HG02798 (cell line): Measurements from ENCODE around the gene FOXN1.
"Not testable (repeated sequence)": the region's sequence is repeated elsewhere in the genome, so short reads cannot be mapped to it uniquely, and the experiment has no call there.

Experiments
- ATAC-seq: cut with Tn5 transposase; IDR thresholded peaks from one replicate; pipeline ENCODE4 v1.9.1; 2021; ENCODE audit warnings: mild to moderate bottlenecking; ENCODE audit not compliant: unreplicated experiment, poor library complexity

The FOXN1 gene, protein sequence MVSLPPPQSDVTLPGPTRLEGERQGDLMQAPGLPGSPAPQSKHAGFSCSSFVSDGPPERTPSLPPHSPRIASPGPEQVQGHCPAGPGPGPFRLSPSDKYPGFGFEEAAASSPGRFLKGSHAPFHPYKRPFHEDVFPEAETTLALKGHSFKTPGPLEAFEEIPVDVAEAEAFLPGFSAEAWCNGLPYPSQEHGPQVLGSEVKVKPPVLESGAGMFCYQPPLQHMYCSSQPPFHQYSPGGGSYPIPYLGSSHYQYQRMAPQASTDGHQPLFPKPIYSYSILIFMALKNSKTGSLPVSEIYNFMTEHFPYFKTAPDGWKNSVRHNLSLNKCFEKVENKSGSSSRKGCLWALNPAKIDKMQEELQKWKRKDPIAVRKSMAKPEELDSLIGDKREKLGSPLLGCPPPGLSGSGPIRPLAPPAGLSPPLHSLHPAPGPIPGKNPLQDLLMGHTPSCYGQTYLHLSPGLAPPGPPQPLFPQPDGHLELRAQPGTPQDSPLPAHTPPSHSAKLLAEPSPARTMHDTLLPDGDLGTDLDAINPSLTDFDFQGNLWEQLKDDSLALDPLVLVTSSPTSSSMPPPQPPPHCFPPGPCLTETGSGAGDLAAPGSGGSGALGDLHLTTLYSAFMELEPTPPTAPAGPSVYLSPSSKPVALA

DNA sequence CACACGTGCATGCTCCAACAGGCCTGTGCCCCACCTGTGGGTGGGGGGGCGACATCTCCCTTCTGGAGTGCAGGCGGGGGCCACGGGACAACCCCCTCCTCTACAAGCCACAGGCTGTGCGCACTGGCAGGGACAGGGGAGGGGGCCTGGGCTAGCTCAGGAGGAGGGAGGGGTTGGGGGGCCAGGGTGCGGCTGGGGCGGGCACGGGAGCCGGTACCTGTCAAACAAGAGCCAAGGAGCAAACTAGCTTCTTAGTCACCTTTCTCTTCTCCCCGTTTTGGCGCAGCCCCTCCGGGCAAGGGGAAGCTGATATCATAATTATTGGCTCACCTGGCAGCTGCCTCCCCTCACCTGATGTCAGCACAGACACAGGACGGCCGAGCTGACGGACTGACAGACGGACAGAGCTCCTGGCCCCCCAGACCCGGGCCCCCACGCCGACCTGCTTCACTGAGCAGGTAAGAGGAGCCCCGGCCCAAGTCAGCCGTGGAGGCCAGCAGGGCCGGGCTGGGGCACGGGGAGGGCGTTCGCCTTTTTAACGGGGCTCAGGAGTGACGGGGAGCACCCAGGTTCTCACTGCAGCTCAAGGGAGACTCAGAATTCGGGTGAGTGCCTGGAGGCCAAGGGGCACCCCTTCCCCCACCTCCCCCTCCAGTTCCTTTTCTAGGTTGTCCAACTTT is at the start of gene FOXN1:
TSS of gene FOXN1 (plus strand) at position 363 of the 680 bp plus-strand sequence. CDS start 17,622 bp downstream, outside the sequence.
- ATAC-seq = no peak

DNA sequence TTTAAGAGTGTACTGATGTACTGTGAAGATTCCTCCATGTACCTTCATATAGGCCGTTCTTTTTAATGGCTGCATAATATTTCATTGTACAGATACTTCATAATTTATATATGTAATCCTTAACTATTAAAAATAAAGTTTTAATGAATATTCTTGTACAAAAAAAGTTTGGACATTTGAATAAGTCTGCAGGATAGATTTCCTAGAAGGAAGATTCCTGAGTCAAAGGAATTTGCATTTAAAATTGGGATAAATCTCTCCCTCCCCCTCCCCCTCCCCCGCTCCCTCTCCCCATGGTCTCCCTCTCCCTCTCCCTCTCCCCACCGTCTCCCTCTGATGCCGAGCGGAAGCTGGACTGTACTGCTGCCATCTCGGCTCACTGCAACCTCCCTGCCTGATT is 48.3 kb upstream of the FOXN1 start:
- ATAC-seq = no peak

DNA sequence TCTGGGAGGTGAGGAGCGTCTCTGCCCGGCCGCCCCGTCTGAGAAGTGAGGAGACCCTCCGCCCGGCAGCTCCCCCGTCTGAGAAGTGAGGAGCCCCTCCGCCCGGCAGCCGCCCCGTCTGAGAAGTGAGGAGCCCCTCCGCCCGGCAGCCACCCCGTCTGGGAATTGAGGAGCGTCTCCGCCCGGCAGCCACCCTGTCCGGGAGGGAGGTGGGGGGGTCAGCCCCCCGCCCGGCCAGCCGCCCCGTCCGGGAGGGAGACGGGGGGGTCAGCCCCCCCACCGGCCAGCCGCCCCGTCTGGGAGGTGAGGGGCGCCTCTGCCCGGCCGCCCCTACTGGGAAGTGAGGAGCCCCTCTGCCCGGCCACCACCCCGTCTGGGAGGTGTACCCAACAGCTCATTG is 47.3 kb upstream of the FOXN1 start:
- ATAC-seq = not testable (repeated sequence)

DNA sequence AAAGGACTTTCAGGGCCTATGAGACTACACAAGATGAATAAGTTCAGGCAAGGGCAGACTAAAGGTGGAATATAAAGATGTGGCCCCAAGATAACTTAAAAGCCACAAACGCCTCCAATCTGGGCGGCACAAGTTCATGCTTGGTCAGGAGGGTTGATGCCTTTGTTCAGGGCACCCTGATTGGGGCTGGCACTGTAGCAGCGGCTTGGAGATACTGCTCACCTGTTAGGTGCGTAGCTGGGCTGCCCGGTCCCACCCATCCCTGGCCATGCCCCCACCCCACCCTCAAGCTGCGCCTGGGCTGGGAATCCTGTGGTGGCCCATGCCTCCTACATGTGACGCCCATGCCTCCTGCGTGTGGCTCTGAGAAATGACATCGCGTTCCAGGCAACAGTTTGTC is 45.2 kb upstream of the FOXN1 start:
- no peak for ATAC-seq

DNA sequence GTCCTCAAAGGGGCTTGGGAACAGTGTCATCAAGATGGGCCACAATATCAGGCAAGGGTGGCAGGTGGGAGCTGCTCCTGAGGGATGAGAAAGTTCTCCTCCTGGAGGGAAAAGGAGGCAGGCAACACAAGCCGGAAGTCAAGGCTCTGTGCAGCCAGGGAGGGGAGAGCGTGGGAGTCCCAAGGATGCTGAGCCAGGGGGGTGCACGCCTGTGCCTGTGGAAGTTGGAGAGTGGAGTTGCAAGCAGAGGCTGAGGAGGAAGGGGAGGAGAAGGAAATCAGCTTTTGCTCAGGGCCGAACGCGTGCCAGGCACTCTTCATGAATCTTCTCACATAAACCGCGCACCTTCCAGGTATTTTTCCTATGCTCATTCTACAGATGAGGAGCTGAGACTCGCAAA is 40.1 kb upstream of the FOXN1 start:
- no peak for ATAC-seq

DNA sequence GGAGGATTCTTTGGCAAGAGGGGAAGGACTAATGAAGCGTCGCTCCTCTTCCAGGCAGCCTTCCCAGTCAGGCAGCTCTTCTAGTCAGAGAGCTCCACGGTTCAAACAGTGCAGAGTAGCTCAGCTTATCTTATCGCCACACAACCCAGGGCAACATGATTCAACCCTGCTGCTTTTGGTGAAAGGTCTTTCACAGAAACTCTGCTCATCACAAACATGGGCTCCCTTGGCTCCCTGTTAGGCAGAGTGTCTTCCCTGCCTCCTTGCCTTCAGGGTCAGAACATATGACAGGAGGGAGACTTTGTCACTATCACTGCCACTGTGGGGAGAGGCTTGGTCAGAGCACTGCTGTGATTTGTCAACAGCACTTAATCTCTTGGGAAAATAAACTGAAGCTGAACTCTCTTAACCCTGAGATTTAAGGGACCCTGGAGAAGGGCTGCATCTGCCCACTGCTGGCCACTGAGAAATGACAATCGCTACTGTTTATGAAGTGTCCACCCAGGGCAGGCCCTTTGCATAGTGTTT is 39.6 kb upstream of the FOXN1 start:
- ATAC-seq = no peak

DNA sequence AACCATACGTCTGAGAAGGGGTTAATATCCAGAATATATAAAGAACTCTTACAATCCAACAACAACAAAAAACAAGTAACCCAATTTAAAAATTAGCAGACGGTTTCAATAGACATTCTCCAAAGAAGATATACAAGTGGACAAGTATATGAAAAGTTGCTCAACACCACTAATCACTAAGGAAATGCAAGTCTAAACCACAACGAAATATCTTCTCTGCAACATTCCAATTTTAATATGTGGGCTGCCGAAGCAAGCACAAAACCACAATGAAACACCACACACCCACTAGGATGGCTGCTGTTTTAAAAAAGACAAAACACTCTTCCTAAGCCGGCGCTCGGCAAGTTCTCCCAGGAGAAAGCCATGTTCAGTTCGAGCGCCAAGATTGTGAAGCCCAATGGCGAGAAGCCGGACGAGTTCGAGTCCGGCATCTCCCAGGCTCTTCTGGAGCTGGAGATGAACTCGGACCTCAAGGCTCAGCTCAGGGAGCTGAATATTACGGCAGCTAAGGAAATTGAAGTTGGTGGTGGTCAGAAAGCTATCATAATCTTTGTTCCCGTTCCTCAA is 38.6 kb upstream of the FOXN1 start:
- no peak for ATAC-seq

DNA sequence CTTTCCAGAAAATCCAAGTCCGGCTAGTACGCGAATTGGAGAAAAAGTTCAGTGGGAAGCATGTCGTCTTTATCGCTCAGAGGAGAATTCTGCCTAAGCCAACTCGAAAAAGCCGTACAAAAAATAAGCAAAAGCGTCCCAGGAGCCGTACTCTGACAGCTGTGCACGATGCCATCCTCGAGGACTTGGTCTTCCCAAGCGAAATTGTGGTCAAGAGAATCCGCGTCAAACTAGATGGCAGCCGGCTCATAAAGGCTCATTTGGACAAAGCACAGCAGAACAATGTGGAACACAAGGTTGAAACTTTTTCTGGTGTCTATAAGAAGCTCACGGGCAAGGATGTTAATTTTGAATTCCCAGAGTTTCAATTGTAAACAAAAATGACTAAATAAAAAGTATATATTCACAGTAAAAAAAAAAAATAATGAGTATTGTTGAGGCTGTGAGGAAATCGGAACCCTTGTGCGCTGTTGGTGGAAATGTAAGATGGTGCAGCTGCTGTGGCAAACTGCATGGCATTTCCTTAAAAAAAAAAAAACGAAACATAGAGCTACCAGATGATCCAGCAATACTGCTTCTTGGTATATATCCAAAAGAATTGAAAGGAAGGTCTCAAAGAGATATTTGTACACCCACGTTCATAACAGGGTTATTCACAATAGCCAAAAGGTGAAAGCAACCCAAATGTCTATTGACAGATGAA is 38.0 kb upstream of the FOXN1 start:
- not testable (repeated sequence) for ATAC-seq

DNA sequence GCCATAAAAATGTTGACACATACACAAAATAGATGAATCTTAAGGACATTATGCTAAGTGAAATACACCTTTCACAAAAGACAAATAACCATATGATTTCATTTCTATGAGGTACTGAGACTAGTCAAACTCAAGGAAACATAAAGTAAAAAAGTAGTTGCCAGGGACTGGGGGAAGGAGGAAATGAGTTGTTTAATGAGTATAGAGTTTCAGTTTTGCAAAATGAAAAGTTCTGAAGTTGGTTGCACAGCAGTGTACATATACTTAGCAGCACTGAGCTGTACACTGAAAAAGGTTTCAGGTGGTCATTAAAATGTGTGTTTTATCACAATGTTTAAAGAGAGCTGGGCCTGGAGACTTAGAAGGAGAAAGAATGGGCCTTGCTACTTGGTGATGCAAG is 37.4 kb upstream of the FOXN1 start:
- peak; percentile 80 for ATAC-seq

DNA sequence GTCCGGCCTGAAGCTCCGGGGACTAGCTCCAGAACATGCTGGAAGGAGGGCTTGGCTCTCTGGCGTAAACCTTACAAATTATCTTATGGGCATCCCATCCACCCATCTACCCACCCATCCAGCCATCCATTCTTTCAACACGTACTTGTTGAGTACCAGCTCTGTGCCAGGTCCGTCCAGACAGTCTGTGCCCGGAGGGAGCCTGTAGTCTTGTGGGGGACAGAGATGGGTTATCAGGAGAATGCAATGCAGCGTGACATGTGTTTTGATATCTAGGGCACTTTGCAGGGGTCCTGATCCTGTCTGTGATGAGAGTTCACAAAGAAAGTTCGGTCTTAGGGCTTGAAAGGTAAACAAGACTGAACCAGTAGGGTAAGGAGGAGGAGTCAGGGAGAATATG is 36.8 kb upstream of the FOXN1 start:
- no peak for ATAC-seq

DNA sequence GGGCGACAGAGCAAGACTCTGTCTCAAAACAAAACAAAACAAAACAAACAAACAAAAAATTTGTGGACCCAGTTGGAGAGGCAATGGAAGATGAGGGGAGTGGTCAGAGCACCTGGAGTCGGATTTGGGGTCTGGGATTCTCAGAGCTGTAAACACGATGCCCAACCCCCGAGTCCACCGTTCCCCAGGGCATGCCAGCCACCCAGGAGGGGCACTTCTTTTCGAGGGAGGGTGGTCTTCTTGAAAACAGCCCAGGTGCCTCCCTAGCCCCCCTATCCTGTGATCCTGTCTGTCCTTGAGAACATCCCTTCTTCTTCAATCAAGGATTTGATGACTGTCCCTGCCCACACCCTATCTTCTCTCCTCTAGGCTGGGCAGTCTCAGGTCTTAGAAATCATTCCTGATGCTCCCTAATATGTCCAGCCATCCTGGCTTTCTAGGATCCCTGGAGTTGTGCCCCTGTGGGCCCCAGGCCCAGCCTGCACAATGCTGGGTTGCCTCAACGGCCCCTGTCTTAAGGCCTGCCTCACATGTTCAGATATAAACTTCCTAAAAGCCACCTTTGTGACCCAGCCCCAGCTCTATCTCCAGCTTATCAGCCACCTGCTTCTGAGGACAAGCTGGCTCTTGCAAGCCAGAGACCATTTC is 35.8 kb upstream of the FOXN1 start:
- no peak for ATAC-seq

DNA sequence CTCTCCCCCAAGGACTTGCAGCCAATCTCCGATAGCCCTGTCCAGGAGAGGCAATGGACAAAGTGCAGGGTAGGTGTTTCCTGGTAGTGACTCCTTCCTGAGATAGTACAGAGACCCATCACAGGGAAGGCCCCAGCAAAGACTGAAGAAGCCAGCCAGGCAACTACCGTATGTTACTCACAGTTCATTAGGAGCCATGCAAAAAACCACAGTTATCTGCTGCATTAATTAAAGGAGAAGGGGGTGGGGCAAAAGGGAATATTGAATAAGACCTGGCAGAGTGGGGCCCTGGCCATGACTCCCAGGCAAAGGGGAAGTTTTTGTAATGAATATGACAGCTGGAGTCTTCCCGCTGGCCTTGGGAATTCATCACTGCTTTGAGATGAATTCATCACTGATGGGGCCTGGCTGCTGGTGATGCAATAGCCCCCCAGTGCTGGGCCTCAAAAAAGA is 35.2 kb upstream of the FOXN1 start:
- ATAC-seq = no peak

DNA sequence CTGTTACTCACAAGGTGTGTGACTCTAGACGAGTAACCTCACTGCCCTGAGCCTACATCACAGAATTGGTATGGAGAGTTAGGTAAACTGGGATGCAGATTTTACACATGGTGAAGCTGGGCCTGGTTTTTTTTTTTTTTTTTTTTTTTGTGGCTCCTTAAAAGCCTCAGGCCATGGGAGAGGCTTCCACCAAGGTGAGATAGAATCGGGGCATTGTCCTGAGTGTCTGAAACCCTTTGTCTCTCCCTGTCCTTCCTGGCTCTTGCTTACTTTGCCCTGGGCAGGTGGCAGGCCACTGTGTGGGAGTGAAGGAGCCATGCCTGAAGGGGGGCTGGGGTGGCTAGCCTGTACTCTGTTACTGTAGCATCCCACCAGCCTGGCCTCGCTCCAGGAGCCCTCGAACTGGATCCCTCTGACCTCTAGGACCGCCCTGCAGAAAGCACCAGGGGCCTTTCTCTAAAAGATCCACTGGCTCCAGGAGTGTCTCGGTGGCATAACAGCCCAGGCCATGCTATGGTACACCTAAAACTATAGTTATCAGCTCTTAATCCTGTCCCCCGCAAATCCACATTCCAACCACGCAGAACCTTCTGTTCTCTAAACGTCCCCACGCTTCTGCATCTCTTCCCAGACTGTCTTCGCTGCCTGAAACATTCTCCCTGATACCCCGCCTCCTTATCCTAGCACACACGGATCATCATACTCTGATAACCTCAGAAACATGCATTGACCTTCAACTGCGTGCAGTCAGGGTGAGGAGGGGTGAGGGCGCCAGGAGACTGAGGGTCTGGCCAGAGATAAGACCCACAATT is 34.4 kb upstream of the FOXN1 start:
- no peak for ATAC-seq

DNA sequence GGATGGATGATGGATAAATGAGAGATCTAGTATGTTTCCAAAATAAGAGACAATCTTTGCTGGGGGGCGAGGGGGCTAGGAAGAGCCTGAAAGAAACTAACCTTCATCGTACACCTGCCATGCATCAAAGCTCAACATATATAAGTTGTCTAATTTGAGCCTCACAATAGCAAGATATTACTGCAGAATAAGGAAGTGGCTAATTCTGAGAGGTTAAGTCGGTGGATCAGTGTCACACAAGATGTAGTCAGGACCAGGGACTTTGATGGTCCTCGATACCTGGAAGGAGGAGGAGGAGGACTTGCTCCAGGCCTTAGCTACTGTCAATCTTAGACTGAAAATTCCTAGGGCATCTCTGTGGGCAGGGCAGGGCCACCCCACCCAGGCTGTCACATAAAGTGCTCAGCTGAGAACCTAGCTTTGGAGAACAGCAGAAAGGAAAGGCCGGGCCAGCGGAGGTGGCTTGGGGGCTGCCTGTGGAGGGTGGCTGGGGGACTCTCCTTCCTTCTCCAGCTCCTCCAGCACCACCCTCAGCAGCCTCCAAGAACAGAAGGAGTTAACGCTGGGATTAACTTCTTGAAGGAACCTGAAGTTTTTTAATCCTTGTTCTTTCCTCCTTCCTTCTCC is 33.2 kb upstream of the FOXN1 start:
- ATAC-seq = no peak

DNA sequence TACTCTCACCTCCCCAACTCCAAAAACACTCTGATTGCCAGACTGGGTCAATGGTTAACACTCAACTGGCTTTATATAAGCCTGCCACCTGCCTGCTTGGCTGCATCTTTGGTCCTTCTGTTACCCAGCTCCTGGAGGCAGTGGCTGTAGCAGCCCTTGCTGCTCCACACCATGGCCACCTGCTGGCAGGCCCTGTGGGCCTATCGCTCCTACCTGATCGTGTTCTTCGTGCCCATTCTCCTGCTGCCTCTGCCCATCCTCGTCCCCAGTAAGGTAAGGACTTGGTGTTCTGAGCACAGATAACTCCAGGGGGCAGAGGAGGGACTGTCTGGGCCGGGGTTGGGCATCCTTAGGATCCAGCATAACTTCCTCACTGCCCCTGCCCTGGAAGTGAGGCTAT is 32.6 kb upstream of the FOXN1 start, which contains the start of gene SLC13A2:
TSS of gene SLC13A2 (plus strand) at position 103 of the 400 bp plus-strand sequence. CDS start at position 172, 69 bp downstream.
- ATAC-seq = no peak

DNA sequence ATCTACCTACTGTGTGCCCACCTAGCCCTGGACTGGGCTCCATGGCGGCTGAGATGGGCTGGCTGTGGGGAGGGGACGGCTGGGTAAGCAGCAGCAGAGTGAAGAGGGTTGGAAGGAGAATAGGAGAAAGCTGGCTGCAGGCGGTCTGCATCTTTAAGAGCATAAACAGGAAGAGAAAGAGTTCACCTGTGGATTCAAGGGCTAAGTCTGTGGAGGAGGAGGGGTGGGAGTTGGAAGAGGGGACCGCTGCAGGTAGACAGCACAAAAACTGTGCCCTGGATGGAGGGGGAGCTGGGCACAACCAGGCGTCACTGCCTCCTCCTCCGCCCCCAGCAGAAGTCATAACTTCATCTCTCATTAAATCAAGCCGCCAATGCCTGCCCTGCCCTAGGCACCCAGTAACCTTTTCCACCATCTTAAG is 32.0 kb upstream of the FOXN1 start:
- no peak for ATAC-seq

DNA sequence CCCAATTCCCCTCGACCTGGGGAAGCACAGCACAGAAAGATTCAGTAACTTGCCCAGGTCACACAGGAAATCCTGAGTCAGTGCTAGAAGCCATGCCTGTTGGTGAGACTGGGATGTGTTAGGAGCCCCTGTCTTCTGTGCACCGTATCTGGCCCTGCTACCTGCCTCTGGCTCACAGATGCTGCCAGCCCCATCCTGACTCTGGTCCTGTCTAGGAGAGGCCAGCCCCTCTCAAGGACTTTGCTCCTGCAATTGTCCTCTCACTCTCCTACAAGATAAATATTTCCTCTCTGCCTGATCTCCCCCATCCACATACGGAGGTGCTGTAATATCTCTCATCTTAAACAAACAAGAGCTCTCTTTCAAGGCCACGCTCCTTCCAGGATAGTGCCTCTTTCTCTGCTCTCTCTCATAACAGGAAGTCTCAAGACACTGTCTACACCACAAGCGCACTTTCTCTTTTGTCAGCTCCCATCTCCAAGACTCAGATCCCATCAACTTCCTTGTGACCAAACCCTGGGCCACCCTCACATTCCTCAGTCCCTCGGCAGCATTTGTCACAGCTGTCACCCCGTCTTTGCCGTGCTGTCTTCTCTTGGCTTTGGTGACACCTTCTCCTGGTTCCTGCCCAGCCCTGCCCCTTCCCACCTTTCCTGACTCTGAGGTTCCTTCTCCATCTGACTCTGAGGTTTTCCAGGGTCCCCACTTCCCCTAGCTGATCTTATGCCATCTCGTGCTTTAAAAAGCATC is 30.8 kb upstream of the FOXN1 start:
- no peak for ATAC-seq
